HS-5 (cell line): Measurements from ENCODE around the gene FUS.
"Not testable (repeated sequence)": the region's sequence is repeated elsewhere in the genome, so short reads cannot be mapped to it uniquely, and the experiment has no call there.

Source experiments
- DNase-seq: peaks from one replicate; pipeline ENCODE4 v3.0.0-alpha.2; 2012; ENCODE audit warnings: low read depth

FUS gene

GRCh38 chr16:31179747-31180459 is at the start of gene FUS:
FUS (plus strand) TSS chr16:31180139; CDS start chr16:31180215, 76 bp downstream.
- peak; percentile 73 for DNase-seq

- no peak for DNase-seq
Measured at GRCh38 chr16:31130336-31130891, 49.5 kb upstream of the FUS start.

GRCh38 chr16:31130899-31131298 is 49.0 kb upstream of the FUS start:
- DNase-seq = no peak

- DNase-seq = no peak
Measured at GRCh38 chr16:31131416-31131815, 48.5 kb upstream of the FUS start.

GRCh38 chr16:31131841-31132271 is 48.1 kb upstream of the FUS start:
- DNase-seq = no peak

GRCh38 chr16:31132303-31132979 is 47.5 kb upstream of the FUS start:
- no peak for DNase-seq

GRCh38 chr16:31133046-31133501 is 46.9 kb upstream of the FUS start:
- DNase-seq = no peak

- no peak for DNase-seq
Measured at GRCh38 chr16:31134091-31134571, 45.8 kb upstream of the FUS start.

- no peak for DNase-seq
Measured at GRCh38 chr16:31134625-31135534, 45.1 kb upstream of the FUS start.

GRCh38 chr16:31135535-31136286 is 44.2 kb upstream of the FUS start, which contains the start of gene PRSS8:
PRSS8 (minus strand) TSS chr16:31135727; CDS start chr16:31135498, 229 bp downstream.
- DNase-seq = no peak

GRCh38 chr16:31136287-31136662 is 43.7 kb upstream of the FUS start:
- no peak for DNase-seq

- DNase-seq = not testable (repeated sequence)
Measured at GRCh38 chr16:31136822-31137499, 43.0 kb upstream of the FUS start.

GRCh38 chr16:31138621-31139578 is 41.0 kb upstream of the FUS start:
- DNase-seq = peak; percentile 78

- DNase-seq = not testable (repeated sequence)
Measured at GRCh38 chr16:31141071-31141469, 38.9 kb upstream of the FUS start.

- no peak for DNase-seq
Measured at GRCh38 chr16:31141489-31142108, 38.3 kb upstream of the FUS start.

- peak; percentile 94 for DNase-seq
Measured at GRCh38 chr16:31142109-31143010, 37.6 kb upstream of the FUS start.

- DNase-seq = no peak
Measured at GRCh38 chr16:31143011-31143693, 36.8 kb upstream of the FUS start.
